DOHH2 (cell line): ENCODE measurements around the gene NDFIP2.

Experiments used
- CTCF ChIP-seq: fragments of 200-600 bp; sonication (generic); IDR thresholded peaks from one replicate; pipeline ENCODE4 v1.5.1; 2014; ENCODE audit warnings: antibody characterized with exemption, mild to moderate bottlenecking, low read depth, low read length; ENCODE audit not compliant: poor library complexity, severe bottlenecking
- EZH2phosphoT487 ChIP-seq: fragments of 200-600 bp; sonication (generic); IDR thresholded peaks from 2 replicates; pipeline ENCODE4 v1.6.1; 2017; ENCODE audit warnings: borderline replicate concordance, mild to moderate bottlenecking, antibody characterized with exemption, low read length, moderate library complexity, mixed read lengths

- TF ChIP-seq CTCF: no peak
- TF ChIP-seq EZH2phosphoT487: no peak
These were observed 11.3 kb upstream of the NDFIP2 start for GRCh38 chr13:79469608-79470007.
